Panc1 (cell line): Measurements from ENCODE around the gene CFAP45. TPM values are rescaled to one million over a fixed set of nuclear protein-coding genes. Genes with fewer than 3 reads are reported as not detected.

Experiments used
- ATAC-seq: fragments of 200-7000 bp; cut with Tn5 transposase; 2 replicates; pipeline ENCODE4 v1.9.1; 2020; ENCODE audit warnings: mild to moderate bottlenecking, moderate library complexity
- BruUV-seq: library from RNA; stranded (reverse); fragments of 400-500 nt; replicated peaks from 2 replicates; lab custom pipeline; 2021; lab: Mats Ljungman, UMichigan
- CTCF ChIA-PET: fragments of 300-600 bp; sonication (Branson Sonifier 250); formaldehyde crosslinking; loops from one replicate; lab custom pipeline; 2022; ENCODE audit warnings: antibody characterized with exemption; lab: Charles Lee
- POLR2A ChIA-PET: fragments of 300-600 bp; sonication (Branson Sonifier 250); formaldehyde crosslinking; loops from one replicate; lab custom pipeline; 2022; ENCODE audit warnings: antibody characterized with exemption; lab: Charles Lee
- DNase-seq: peaks from one replicate; pipeline ENCODE4 v3.0.0-alpha.2; 2010; ENCODE audit warnings: low read depth, low spot score
- H3K27ac ChIP-seq: 2 replicates; pipeline ENCODE4 v1.5.1; 2011; ENCODE audit warnings: mild to moderate bottlenecking, low read length, inconsistent platforms
- H3K27me3 ChIP-seq: fragments of 200-500 bp; sonication (Bioruptor generic); 2 replicates; pipeline ENCODE4 v1.6.0; 2014; ENCODE audit warnings: low read length, inconsistent platforms; ENCODE audit not compliant: control insufficient read depth, insufficient read depth
- H3K36me3 ChIP-seq: fragments of 200-500 bp; sonication (Bioruptor generic); 2 replicates; pipeline ENCODE4 v1.5.1; 2014; ENCODE audit warnings: inconsistent platforms, mild to moderate bottlenecking, low read length, moderate library complexity; ENCODE audit not compliant: control insufficient read depth, insufficient read depth
- H3K4me1 ChIP-seq: 2 replicates; pipeline ENCODE4 v1.5.1; 2011; ENCODE audit warnings: inconsistent platforms, mild to moderate bottlenecking, low read length, moderate library complexity; ENCODE audit not compliant: control insufficient read depth, insufficient read depth
- H3K4me3 ChIP-seq, 2 experiments: 2 replicates each; pipeline ENCODE4 v1.5.1; 2011 to 2012; ENCODE audit warnings: low read depth in 2 of 2, low read length in 2 of 2, mild to moderate bottlenecking in 2 of 2, inconsistent platforms in 1 of 2, moderate library complexity in 1 of 2
- H3K9me3 ChIP-seq: fragments of 200-500 bp; sonication (Bioruptor generic); 2 replicates; pipeline ENCODE4 v1.5.1; 2014; ENCODE audit warnings: low read depth, mild to moderate bottlenecking, inconsistent platforms, low read length, moderate library complexity; ENCODE audit not compliant: control insufficient read depth, insufficient read depth
- CTCF ChIP-seq: fragments of 450-650 bp; IDR thresholded peaks from 2 replicates; pipeline ENCODE4 v1.5.1; 2017; ENCODE audit warnings: mild to moderate bottlenecking
- POLR2AphosphoS5 ChIP-seq: IDR thresholded peaks from 2 replicates; pipeline ENCODE4 v1.6.1; 2012; ENCODE audit warnings: mild to moderate bottlenecking, low read depth, low read length, moderate library complexity
- REST ChIP-seq, 2 experiments: IDR thresholded peaks; 2 replicates each; pipeline ENCODE4 v1.6.1; 2011 to 2012; ENCODE audit warnings: low read depth in 2 of 2, control low read depth in 1 of 2, low read length in 1 of 2, mild to moderate bottlenecking in 1 of 2, moderate library complexity in 1 of 2; ENCODE audit not compliant: insufficient read depth in 1 of 2
- SIN3A ChIP-seq: IDR thresholded peaks from 2 replicates; pipeline ENCODE4 v1.6.1; 2012; ENCODE audit warnings: low read depth, mild to moderate bottlenecking, low read length, moderate library complexity, borderline replicate concordance; ENCODE audit not compliant: insufficient read depth
- TCF7L2 ChIP-seq: IDR thresholded peaks from 2 replicates; pipeline ENCODE4 v1.6.1; 2011; ENCODE audit warnings: mild to moderate bottlenecking, low read depth, low read length, inconsistent platforms
- in situ Hi-C: cut with HindIII; loops from 2 replicates; pipeline ENCODE4 v1.10.0; 2016; ENCODE audit warnings: low sequenced_read_pairs, low pct_unique_long_range_greater_than_20kb
- intact Hi-C: fragments of 100-400 bp; cut with micrococcal nuclease; formaldehyde crosslinking; loops from one replicate; pipeline ENCODE4 v1.10.0; 2022; ENCODE audit not compliant: unreplicated experiment
- total RNA-seq: library from RNA; stranded (reverse); gene quantifications from one replicate; pipeline ENCODE4 v1.2.1, GENCODE V29; 2021; ENCODE audit not compliant: unreplicated experiment

CFAP45 gene
- total RNA-seq, 1 experiment from 2014 or later: 1.6 TPM

GRCh38 chr1:159898527-159898926 lies 1.4 kb downstream of the CFAP45 start:
- BruUV-seq: no TSS peak
- TF ChIP-seq TCF7L2 (no peak), REST (IDR thresholded peaks at IDR 0.05; ENCODE audit: insufficient read depth in 1 of 2, low read depth in 2 of 2, low read length in 1 of 2) (no peak), POLR2AphosphoS5 (no peak), SIN3A (no peak), CTCF (no peak)
- ATAC-seq: no peak

GRCh38 chr1:159897962-159898361 lies 2.0 kb downstream of the CFAP45 start:
- DNase-seq (no peak), ATAC-seq (no peak)
- no peak overlapping the region for H3K4me3 ChIP-seq
- in situ Hi-C loops: no loop called here
- BruUV-seq: no TSS peak
- TF ChIP-seq POLR2AphosphoS5 (no peak), REST (IDR thresholded peaks at IDR 0.05; ENCODE audit: insufficient read depth in 1 of 2, low read depth in 2 of 2, low read length in 1 of 2) (no peak), TCF7L2 (no peak), SIN3A (no peak), CTCF (no peak)
- H3K9me3 ChIP-seq: no peaks in the 10 kb centered on the region
- ChIA-PET CTCF (no interaction called here), POLR2A (no interaction called here)
- no peak overlapping the region for H3K27ac ChIP-seq
- H3K36me3 ChIP-seq: no peaks in the 10 kb centered on the region
- H3K27me3 ChIP-seq: no peaks in the 10 kb centered on the region
- H3K4me1 ChIP-seq: no peaks in the 10 kb centered on the region
- intact Hi-C loops: loop anchor here (10.0 kb wide), 1 partner anchor 733 kb away; no protein-coding TSS in a partner anchor

More at GRCh38 chr1:159898527-159898926, 1.4 kb downstream of the CFAP45 start:
- DNase-seq: no peak
- Histone ChIP-seq H3K36me3 (no peaks in the 10 kb centered on the region), H3K27ac (no peak overlapping the region), H3K4me1 (no peaks in the 10 kb centered on the region), H3K4me3 (no peak overlapping the region), H3K9me3 (no peaks in the 10 kb centered on the region), H3K27me3 (no peaks in the 10 kb centered on the region)
- intact Hi-C loops (loop anchor here (10.0 kb wide), 1 partner anchor 734 kb away; no protein-coding TSS in a partner anchor), in situ Hi-C loops (no loop called here)
- CTCF ChIA-PET: no interaction called here
- POLR2A ChIA-PET: no interaction called here
